IMR-90 (cell line): ENCODE data around the gene IRAG1. TPM values are rescaled to one million over a fixed set of nuclear protein-coding genes. Genes with fewer than 3 reads are reported as not detected.

Experiments
- ATAC-seq: fragments of 200-7000 bp; cut with Tn5 transposase; 2 replicates; pipeline ENCODE4 v1.9.1; 2020; ENCODE audit warnings: low read depth, mild to moderate bottlenecking, moderate library complexity
- BruUV-seq: library from RNA; stranded (reverse); fragments of 400-500 nt; replicated peaks from 2 replicates; lab custom pipeline; 2021; lab: Mats Ljungman, UMichigan
- CTCF ChIA-PET: fragments of 300-600 bp; formaldehyde crosslinking; extraction: SDS; loops from one replicate; lab custom pipeline; 2021; ENCODE audit warnings: antibody characterized with exemption; lab: Yijun Ruan, JAX
- POLR2A ChIA-PET: fragments of 300-600 bp; sonication (Branson Sonifier 250); formaldehyde crosslinking; loops from one replicate; lab custom pipeline; 2022; ENCODE audit warnings: antibody characterized with exemption; ENCODE audit not compliant: unreplicated experiment; lab: Charles Lee
- DNase-seq: peaks from one replicate; pipeline ENCODE4 v3.0.0; 2013
- H2AFZ ChIP-seq: replicated peaks from 2 replicates; pipeline ENCODE3; 2013; ENCODE audit warnings: low read length, mild to moderate bottlenecking; ENCODE audit not compliant: poor library complexity
- H2AK5ac ChIP-seq: 2 replicates; pipeline ENCODE4 v1.6.1; 2013; ENCODE audit warnings: low read depth, low read length, inconsistent platforms
- H2AK9ac ChIP-seq: replicated peaks from 2 replicates; pipeline ENCODE3; 2013; ENCODE audit warnings: mild to moderate bottlenecking, low read depth, low read length, moderate library complexity; ENCODE audit not compliant: poor library complexity
- H2BK120ac ChIP-seq: 2 replicates; pipeline ENCODE4 v1.6.1; 2013; ENCODE audit warnings: low read depth, low read length, inconsistent platforms
- H2BK15ac ChIP-seq: 3 replicates; pipeline ENCODE4 v1.6.1; 2013; ENCODE audit warnings: low read depth, low read length, inconsistent platforms
- H2BK20ac ChIP-seq: 2 replicates; pipeline ENCODE4 v1.6.1; 2013; ENCODE audit warnings: low read depth, mild to moderate bottlenecking, inconsistent platforms, low read length, moderate library complexity
- H2BK5ac ChIP-seq: 2 replicates; pipeline ENCODE4 v1.6.1; 2013; ENCODE audit warnings: mild to moderate bottlenecking, low read depth, low read length, inconsistent platforms; ENCODE audit not compliant: poor library complexity, severe bottlenecking
- H3K14ac ChIP-seq: replicated peaks from 2 replicates; pipeline ENCODE4 v1.6.1; 2013; ENCODE audit warnings: low read depth, low read length, inconsistent platforms
- H3K18ac ChIP-seq: 2 replicates; pipeline ENCODE4 v1.6.1; 2013; ENCODE audit warnings: low read depth, low read length, control low read depth
- H3K23ac ChIP-seq: 2 replicates; pipeline ENCODE4 v1.6.1; 2013; ENCODE audit warnings: low read depth, low read length, inconsistent platforms
- H3K27ac ChIP-seq: 2 replicates; pipeline ENCODE4 v1.5.1; 2013; ENCODE audit warnings: mild to moderate bottlenecking, control low read depth, low read length; ENCODE audit not compliant: insufficient read depth
- H3K27me3 ChIP-seq: 2 replicates; pipeline ENCODE4 v1.6.1; 2013; ENCODE audit warnings: low read length; ENCODE audit not compliant: control insufficient read depth, insufficient read depth
- H3K36me3 ChIP-seq: 2 replicates; pipeline ENCODE4 v1.6.1; 2013; ENCODE audit warnings: low read length, mixed read lengths; ENCODE audit not compliant: control insufficient read depth, insufficient read depth
- H3K4ac ChIP-seq: 2 replicates; pipeline ENCODE4 v1.6.1; 2013; ENCODE audit warnings: low read depth, low read length, inconsistent platforms
- H3K4me1 ChIP-seq: 2 replicates; pipeline ENCODE4 v1.6.1; 2013; ENCODE audit warnings: low read length, mixed read lengths; ENCODE audit not compliant: control insufficient read depth, insufficient read depth
- H3K4me2 ChIP-seq: 2 replicates; pipeline ENCODE4 v1.6.1; 2013; ENCODE audit warnings: low read depth, mild to moderate bottlenecking, control low read depth, low read length, moderate library complexity
- H3K4me3 ChIP-seq: 2 replicates; pipeline ENCODE4 v1.5.1; 2013; ENCODE audit warnings: low read depth, mild to moderate bottlenecking, control low read depth, low read length, moderate library complexity; ENCODE audit not compliant: insufficient read depth
- H3K56ac ChIP-seq: 2 replicates; pipeline ENCODE4 v1.6.1; 2013; ENCODE audit warnings: low read length, inconsistent platforms; ENCODE audit not compliant: insufficient read depth; ENCODE audit errors: extremely low read depth
- H3K79me1 ChIP-seq, 2 experiments: 2 replicates each; pipeline ENCODE4 v1.6.1; 2013; ENCODE audit warnings: low read length in 2 of 2, inconsistent platforms in 1 of 2, low read depth in 1 of 2
- H3K9ac ChIP-seq: 2 replicates; pipeline ENCODE4 v1.6.1; 2013; ENCODE audit warnings: low read depth, low read length, control low read depth
- H3K9me1 ChIP-seq: 2 replicates; pipeline ENCODE4 v1.6.1; 2013; ENCODE audit warnings: low read length, inconsistent platforms; ENCODE audit not compliant: insufficient read depth
- H3K9me3 ChIP-seq: 2 replicates; pipeline ENCODE4 v1.6.1; 2013; ENCODE audit warnings: low read length; ENCODE audit not compliant: control insufficient read depth, insufficient read depth
- H4K20me1 ChIP-seq: 2 replicates; pipeline ENCODE4 v1.6.1; 2013; ENCODE audit warnings: low read length, inconsistent platforms; ENCODE audit not compliant: insufficient read depth
- H4K5ac ChIP-seq: 2 replicates; pipeline ENCODE4 v1.6.1; 2013; ENCODE audit warnings: mild to moderate bottlenecking, low read depth, low read length, control low read depth
- H4K8ac ChIP-seq, 2 experiments: 2 replicates each; pipeline ENCODE4 v1.6.1; 2013; ENCODE audit warnings: low read depth in 2 of 2, low read length in 2 of 2, control low read depth in 1 of 2, inconsistent platforms in 1 of 2
- H4K91ac ChIP-seq: 2 replicates; pipeline ENCODE4 v1.6.1; 2013; ENCODE audit warnings: low read depth, low read length, inconsistent platforms; ENCODE audit not compliant: insufficient read depth
- BHLHE40 ChIP-seq: fragments of 150-350 bp; IDR thresholded peaks from 2 replicates; pipeline ENCODE4 v1.6.1; 2016; ENCODE audit warnings: mild to moderate bottlenecking, low read depth, low read length
- FOS ChIP-seq: fragments of 150-350 bp; IDR thresholded peaks from 2 replicates; pipeline ENCODE4 v1.6.1; 2016; ENCODE audit warnings: low read depth, low read length
- WGBS, 2 experiments: methylation state at CpG; one replicate each; pipeline versions ENCODE4 v1.1.5 to v1.1.7; 2013; ENCODE audit warnings: missing lambda C conversion rate in 2 of 2; ENCODE audit not compliant: insufficient read length in 1 of 2; ENCODE audit errors: extremely low coverage in 2 of 2; 5-methylcytosine and 5-hydroxymethylcytosine counted together
- dilution Hi-C: fragments of 300-500 bp; cut with HindIII; formaldehyde crosslinking; loops from one replicate; pipeline ENCODE4 v1.14.3; 2018; ENCODE audit warnings: low sequenced_read_pairs; ENCODE audit not compliant: unreplicated experiment
- in situ Hi-C: fragments of 300-500 bp; cut with MboI; formaldehyde crosslinking; loops from 3 replicates; pipeline ENCODE4 v1.14.3; 2019; ENCODE audit warnings: low sequenced_read_pairs, inconsistent platforms, mixed read lengths
- intact Hi-C: fragments of 100-400 bp; cut with micrococcal nuclease; formaldehyde crosslinking; loops from 2 replicates; pipeline ENCODE4 v1.10.0; 2022
- polyA plus RNA-seq, 3 experiments: library from polyadenylated mRNA; depleted of rRNA; stranded (reverse); fragments of >200 nt; gene quantifications; 2 replicates each; pipeline ENCODE4 v1.2.3, GENCODE V29; 2012; ENCODE audit warnings: low replicate concordance in 1 of 3
- total RNA-seq: library from RNA; depleted of rRNA; stranded (reverse); fragments of >200 nt; gene quantifications from 2 replicates; pipeline ENCODE4 v1.2.3, GENCODE V29; 2012

Gene IRAG1
- total and polyA plus RNA-seq, 2 of the 4 experiments (the other 2 are of a cell fraction) = 19.4 to 25.8 TPM

DNA sequence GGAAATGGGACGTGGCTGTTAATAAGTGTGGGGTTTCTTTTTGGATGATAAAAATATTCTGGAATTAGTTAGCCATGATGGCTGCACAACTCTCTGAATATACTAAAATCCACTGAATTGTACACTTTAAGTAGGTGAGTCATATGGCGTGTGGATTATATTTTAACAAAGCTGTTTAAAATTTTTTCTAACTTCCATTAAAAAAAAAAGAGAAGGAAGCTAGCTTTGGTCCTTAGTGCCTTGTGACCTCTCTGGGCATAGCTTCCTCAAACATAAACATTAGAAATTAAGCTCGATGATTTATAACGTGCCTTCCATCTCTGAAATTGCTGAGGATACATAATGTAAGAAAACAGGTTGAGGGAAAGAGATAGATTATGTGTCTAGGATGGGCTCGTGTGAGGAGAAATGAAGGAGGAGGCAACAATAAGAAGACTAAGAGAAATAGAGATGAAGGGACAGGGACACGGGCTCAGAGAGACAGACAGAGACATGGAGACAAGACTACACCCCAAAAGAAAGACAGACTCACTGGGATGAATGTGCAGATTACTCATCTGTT lies 20.0 kb downstream of the IRAG1 start:
- CTCF ChIA-PET = no interaction called here
- intact Hi-C loops = no loop called here
- no peaks in the 10 kb centered on the region for H4K20me1 ChIP-seq
- H2AK5ac ChIP-seq = 0 out of 2 replicates have a peak overlapping the region, but pooled peaks have one; percentile 89
- H4K8ac ChIP-seq = peak overlapping the region in 1 of 2 experiments; percentile 73; a peak in 3 of 4 replicates
- H3K9me1 ChIP-seq = peaks cover 47% of the 10 kb centered on the region
- DNase-seq (peak; percentile 51), ATAC-seq (peak; percentile 24)
- peak overlapping the region; percentile 58; the same call in 1 of the 2 replicates for H3K23ac ChIP-seq
- no CpG with 5 or more reads among the region's 6 CpGs for WGBS, 2 experiments
- H2BK5ac ChIP-seq = peak overlapping the region; percentile 79
- peak overlapping the region; percentile 64 for H2BK20ac ChIP-seq
- POLR2A ChIA-PET = no interaction called here
- no peaks in the 10 kb centered on the region for H3K27me3 ChIP-seq
- H3K18ac ChIP-seq = peak overlapping the region; percentile 7; the same call in 1 of the 2 replicates
- H2AFZ ChIP-seq = no peak overlapping the region
- TF ChIP-seq FOS (peak; percentile 47; the same call in 1 of the 2 replicates), BHLHE40 (no peak)
- H3K4me3 ChIP-seq = no peak overlapping the region
- in situ Hi-C loops = no loop called here
- peak overlapping the region; percentile 89 for H2BK120ac ChIP-seq
- H4K5ac ChIP-seq = 0 out of 2 replicates have a peak overlapping the region, but pooled peaks have one; percentile 14
- BruUV-seq = no TSS peak
- no peak overlapping the region for H2AK9ac ChIP-seq
- H3K4me2 ChIP-seq = peak overlapping the region; percentile 23; the same call in 1 of the 2 replicates
- no peak overlapping the region for H3K56ac ChIP-seq
- H4K91ac ChIP-seq = peak overlapping the region; percentile 97; the same call in 1 of the 2 replicates
- peaks cover 14% of the 10 kb centered on the region for H3K36me3 ChIP-seq
- H3K14ac ChIP-seq = peak overlapping the region; percentile 88; the same call in 1 of the 2 replicates
- peak overlapping the region; percentile 80 for H3K4ac ChIP-seq
- peak overlapping the region; percentile 58; the same call in 1 of the 2 replicates for H3K27ac ChIP-seq
- H3K79me1 ChIP-seq = peaks cover 36 to 75% of the 10 kb centered on the region in 2 experiments
- peak overlapping the region; percentile 35; the same call in 2 of the 3 replicates for H2BK15ac ChIP-seq
- dilution Hi-C loops = no loop called here
- no peaks in the 10 kb centered on the region for H3K9me3 ChIP-seq
- H3K4me1 ChIP-seq = peaks cover 30% of the 10 kb centered on the region
- no peak overlapping the region for H3K9ac ChIP-seq
